Mesangial cell (primary cell): ENCODE measurements around the gene CLDN22. TPM values are rescaled to one million over a fixed set of nuclear protein-coding genes. Genes with fewer than 3 reads are reported as not detected.

Experiments
- total RNA-seq: library from RNA; depleted of rRNA; stranded (reverse); fragments of >200 nt; gene quantifications from 2 replicates; pipeline ENCODE4 v1.2.3, GENCODE V29; 2015

CLDN22 gene
- total RNA-seq: under 0.01 TPM in 1 of 2 replicates, not detected in the other

DNA sequence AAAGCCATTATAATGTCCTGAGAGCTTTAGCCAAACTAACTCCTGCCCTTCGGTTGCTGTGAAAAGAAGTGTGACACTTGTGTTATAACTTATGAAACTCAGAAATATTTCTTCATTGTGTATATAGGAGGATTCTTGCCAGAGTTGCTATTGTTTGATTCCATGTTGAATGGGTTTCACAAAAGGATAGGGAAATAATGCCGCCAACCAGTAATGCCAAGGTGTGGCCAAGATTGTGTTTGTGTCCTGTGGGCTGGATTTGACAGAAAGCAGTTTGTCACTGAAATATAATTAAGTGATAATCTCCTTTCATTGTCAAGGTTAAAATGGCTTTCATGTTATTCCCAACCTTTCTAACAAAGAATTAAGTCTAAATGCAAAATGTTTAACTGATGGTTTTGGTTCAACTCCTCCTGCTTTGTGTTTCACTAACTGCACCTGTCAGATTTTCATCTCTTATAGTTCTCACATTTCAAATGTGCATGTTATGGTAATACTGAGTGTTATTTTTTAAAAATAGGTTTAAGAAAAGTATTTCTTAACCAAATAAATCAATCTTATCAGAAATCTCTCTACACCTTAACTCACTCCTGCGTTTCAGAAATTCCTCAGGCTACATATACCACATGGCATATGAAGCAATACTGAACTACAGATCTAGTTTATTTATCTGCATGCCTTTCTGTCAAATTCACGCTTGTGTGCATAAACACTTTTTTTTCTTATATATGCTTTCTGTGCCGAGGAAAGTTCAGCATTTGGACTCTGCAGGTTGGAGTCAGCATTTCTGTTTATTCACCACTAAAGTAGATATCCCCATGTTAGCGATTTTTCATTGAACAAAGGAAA is at the start of gene CLDN22:
Gene CLDN22, minus strand, starts transcription at position 66 of the 849 bp plus-strand sequence. Its CDS starts 58 bp downstream, at position 8.

DNA sequence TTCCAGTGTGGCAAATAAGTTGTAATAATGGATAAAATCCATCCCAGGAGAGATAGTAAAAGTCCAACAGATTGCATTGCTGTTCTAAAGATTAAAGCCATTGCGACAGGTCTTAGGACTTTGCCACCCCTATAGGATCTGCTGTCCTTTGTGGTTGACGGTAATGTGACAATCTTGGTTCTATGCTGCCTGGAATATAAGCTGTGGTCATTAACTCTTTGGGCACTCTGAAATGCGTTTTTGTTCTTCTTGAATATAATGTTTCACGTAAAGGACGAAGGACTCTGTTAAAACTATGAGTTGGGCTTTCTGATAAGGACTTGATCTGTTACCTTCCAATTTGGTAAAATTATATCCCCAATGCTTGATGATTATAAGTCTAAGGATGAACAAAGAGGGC is 2.2 kb upstream of the CLDN22 start, which contains the start of gene CLDN24:
Gene CLDN24, minus strand, starts transcription at position 101 of the 400 bp plus-strand sequence. Its CDS starts 0 bp downstream, at position 101.

Other genes starting within 250 kb of the CLDN22 start
- 26.2 and 36.6 TPM in 2 replicates for gene WWC2, start 221.0 kb downstream of the CLDN22 start, total RNA-seq
- gene CLDN24, start 2.1 kb upstream of the CLDN22 start, total RNA-seq: not detected in 2 replicates
- gene CDKN2AIP, start 124.4 kb upstream of the CLDN22 start, total RNA-seq: 16.0 and 17.5 TPM in 2 replicates
- 3.3 and 3.9 TPM in 2 replicates for gene ING2, start 184.8 kb upstream of the CLDN22 start, total RNA-seq